Astrocyte of the spinal cord (primary cell): ENCODE data around the gene SLC16A8.

Experiments
- DNase-seq: peaks from one replicate; pipeline ENCODE4 v3.0.0; 2011; ENCODE audit warnings: low read depth, low spot score
- H3K4me3 ChIP-seq: 2 replicates; pipeline ENCODE4 v1.5.1; 2011; ENCODE audit warnings: low read depth, mild to moderate bottlenecking, low read length, moderate library complexity
- CTCF ChIP-seq: IDR thresholded peaks from 2 replicates; pipeline ENCODE4 v1.5.1; 2012; ENCODE audit warnings: low read depth, mild to moderate bottlenecking, low read length, inconsistent platforms
- in situ Hi-C: cut with HindIII; loops from 2 replicates; pipeline ENCODE4 v1.10.0; 2017; ENCODE audit warnings: low sequenced_read_pairs

Gene SLC16A8

GRCh38 chr22:38129021-38129420, 45.0 kb upstream of the SLC16A8 start:
- in situ Hi-C loops: no loop called here
- no peak for DNase-seq

DNA sequence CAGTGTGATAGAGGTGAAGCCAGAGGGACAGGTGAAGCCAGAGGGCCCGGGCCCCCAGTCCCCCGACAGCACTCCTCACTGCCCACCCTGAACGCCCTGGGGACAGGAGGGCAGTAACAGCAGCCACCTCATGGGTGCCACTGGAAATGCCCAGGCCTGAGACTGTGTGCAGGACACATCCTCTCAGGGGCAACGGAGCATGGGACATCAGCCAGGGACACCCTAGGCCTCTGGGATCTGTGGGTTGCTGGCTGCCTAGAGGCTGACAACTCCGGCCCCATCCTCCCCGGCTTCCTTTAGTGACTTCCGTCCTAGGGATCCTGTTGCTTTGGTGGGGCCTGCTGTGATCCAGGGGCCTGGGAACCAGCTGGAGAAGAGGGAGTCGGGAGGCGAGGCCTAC, 43.9 kb upstream of the SLC16A8 start:
- no peak for TF ChIP-seq CTCF
- DNase-seq: no peak
- in situ Hi-C loops: no loop called here
- H3K4me3 ChIP-seq: no peak overlapping the region

More at GRCh38 chr22:38129021-38129420, 45.0 kb upstream of the SLC16A8 start:
- no peak for TF ChIP-seq CTCF
- H3K4me3 ChIP-seq: no peak overlapping the region

DNA sequence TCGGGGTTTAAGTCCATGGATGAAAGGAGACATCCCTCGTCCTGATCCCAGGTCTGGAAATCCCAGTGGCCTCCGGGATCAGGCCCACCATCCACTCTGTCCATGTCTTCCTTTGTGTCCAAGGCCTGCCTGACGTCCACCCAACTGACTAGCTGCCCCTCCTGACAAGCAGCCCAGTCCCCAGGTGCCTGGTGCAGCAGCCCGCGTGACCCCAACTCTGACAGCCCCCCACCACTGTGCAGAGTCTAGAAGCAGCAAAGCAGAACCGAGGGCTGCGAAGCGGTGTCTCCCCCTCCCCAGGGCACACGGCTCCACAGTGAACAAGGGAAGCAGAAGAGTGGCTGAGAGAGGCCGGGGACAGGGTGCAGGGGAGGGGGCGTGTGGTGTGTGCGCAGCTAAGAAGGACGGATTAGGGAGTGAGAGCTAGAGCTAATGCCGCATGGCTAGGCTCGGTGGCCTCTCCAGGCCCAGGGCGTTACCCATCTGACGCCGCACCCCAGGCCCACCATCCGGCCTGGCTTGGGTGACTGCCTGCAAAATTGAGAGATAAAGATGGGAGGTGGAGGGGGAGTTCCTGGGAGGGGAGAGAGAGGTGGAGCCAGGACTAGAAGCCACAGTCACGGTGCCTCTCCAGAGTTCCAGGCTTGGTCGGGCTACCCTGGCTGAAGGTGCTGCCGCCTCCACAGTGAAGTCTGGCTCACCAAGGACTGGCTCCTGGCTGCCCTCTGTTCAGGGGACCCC, 43.1 kb upstream of the SLC16A8 start:
- no peak for TF ChIP-seq CTCF
- no peak for DNase-seq
- no peak overlapping the region for H3K4me3 ChIP-seq
- in situ Hi-C loops: no loop called here

DNA sequence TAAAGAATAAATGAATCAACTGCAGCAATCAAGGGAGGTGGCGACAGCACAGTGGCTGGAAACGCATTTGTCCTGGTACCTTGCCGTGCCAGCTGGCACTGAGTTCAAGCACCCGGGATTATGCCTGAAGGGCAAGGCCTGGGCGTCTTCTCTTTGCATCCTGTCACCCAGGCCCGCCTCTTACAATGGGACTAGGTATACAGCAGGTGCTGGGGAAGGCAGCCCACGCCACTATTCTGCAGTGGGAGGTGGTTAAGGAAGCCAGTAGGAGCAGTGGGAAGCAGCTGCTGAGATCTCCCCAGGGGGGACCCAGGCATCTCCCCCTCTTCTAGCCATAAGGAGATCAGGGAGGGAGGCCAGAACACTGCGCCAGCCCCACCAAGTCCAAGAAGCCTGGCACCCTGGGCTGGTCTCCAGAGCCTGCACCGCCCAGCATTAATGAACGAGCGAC, 41.8 kb upstream of the SLC16A8 start:
- H3K4me3 ChIP-seq: no peak overlapping the region
- no peak for TF ChIP-seq CTCF
- in situ Hi-C loops: no loop called here
- no peak for DNase-seq

DNA sequence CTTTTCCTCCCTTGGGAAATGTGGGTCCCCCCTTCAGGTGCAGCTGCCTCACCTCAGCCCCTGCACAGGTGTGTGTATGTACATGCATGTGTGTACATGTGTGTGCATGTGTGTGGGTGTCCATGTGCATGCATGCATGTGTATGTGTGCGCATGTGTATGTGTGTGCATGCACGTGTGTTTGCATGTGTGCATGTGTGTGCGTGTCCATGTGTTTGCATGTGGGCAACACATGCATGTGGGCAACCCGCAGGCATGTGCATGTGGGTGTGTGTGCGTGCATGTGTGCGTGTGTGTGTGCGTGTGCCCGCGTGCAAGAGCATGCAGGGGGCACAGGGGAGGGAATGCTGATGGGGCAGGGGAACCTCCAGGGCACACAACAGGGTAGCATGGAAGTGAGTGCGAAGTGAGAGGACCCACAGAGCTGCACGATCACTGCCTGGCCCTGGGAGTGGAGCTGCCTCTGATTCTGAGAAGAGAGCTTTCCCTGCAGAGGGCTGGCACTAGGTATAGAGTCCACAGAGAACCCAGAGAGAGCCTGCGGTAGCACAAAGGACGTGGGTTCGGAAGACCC, 41.1 kb upstream of the SLC16A8 start:
- TF ChIP-seq CTCF: no peak
- in situ Hi-C loops: no loop called here
- DNase-seq: no peak
- no peak overlapping the region for H3K4me3 ChIP-seq

DNA sequence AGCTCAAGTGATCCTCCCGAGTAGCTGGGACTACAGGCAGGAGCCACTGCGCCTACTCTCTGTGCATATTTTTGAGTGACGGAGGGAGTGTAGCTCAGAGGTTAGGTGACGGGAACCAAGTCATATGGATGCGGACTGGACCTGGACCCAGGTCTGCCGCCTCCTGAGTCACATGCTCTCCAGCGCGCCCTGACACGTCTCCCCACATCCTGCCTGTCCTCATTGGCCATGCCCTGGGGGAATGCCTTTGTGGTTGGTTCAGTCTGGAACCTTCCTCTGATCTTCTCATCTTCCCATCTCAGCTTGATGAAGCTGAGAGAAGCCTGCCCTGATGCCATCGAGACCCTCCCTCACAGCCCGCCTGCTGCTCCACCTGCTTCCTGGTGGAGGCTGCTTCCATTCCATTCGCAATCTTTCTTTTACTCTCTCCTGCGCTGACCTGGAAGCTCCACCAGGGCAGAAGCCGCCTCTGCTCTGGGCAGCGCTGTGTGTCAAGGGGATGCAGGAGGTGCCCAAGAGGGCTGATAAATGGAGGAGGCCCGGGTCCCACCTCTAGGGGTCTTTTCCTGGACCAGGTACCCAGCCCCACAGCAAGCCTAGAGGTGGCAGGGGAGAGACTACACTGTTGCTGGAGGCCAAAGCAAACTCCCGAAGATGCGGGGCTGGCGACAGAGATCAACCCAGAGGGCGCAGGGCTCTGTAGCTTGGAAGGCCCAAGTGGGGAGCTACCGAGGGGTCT, 40.4 kb upstream of the SLC16A8 start:
- TF ChIP-seq CTCF: no peak
- no peak overlapping the region for H3K4me3 ChIP-seq
- DNase-seq: no peak
- in situ Hi-C loops: no loop called here
